HepG2 (cell line): ENCODE results near the gene TOB1. TPM values are rescaled to one million over a fixed set of nuclear protein-coding genes. Genes with fewer than 3 reads are reported as not detected.

Experiments
- AGO2 ChIP-seq: fragments of 200-400 bp; formaldehyde crosslinking; optimal IDR thresholded peaks from 2 replicates; pipeline ENCODE3; 2017; ENCODE audit warnings: mild to moderate bottlenecking, low read depth, low read length, moderate library complexity
- CAMTA2 ChIP-seq: sonication (generic); formaldehyde crosslinking; IDR thresholded peaks from 2 replicates; pipeline ENCODE4 v1.4.0; 2020; ENCODE audit warnings: mild to moderate bottlenecking, missing genetic modification reagents, borderline replicate concordance
- DDIT3 ChIP-seq: sonication (generic); formaldehyde crosslinking; IDR thresholded peaks from 2 replicates; pipeline ENCODE4 v1.4.0; 2020; ENCODE audit warnings: mild to moderate bottlenecking, missing genetic modification reagents
- FLYWCH1 ChIP-seq: sonication (generic); formaldehyde crosslinking; IDR thresholded peaks from 2 replicates; pipeline ENCODE4 v1.8.1; 2023; ENCODE audit warnings: mild to moderate bottlenecking, missing genetic modification reagents
- FOXJ3 ChIP-seq: sonication (generic); formaldehyde crosslinking; IDR thresholded peaks from 2 replicates; pipeline ENCODE4 v1.4.0; 2020; ENCODE audit warnings: missing genetic modification reagents, mild to moderate bottlenecking, borderline replicate concordance
- GMEB2 ChIP-seq: IDR thresholded peaks from 2 replicates; pipeline ENCODE4 v1.6.1; 2016; ENCODE audit warnings: missing biosample characterization, missing genetic modification reagents, low read depth
- HIVEP1 ChIP-seq: sonication (generic); formaldehyde crosslinking; IDR thresholded peaks from 2 replicates; pipeline ENCODE4 v1.4.0; 2020; ENCODE audit warnings: mild to moderate bottlenecking, missing genetic modification reagents
- JARID2 ChIP-seq: sonication (generic); formaldehyde crosslinking; IDR thresholded peaks from 2 replicates; pipeline ENCODE4 v1.8.1; 2023; ENCODE audit warnings: missing genetic modification reagents, inconsistent platforms; ENCODE audit not compliant: insufficient replicate concordance
- JUND ChIP-seq: sonication (generic); formaldehyde crosslinking; IDR thresholded peaks from 2 replicates; pipeline ENCODE4 v1.8.0; 2022; ENCODE audit warnings: mild to moderate bottlenecking, missing genetic modification reagents
- KLF15 ChIP-seq: sonication (generic); formaldehyde crosslinking; IDR thresholded peaks from 2 replicates; pipeline ENCODE4 v1.8.1; 2023; ENCODE audit warnings: borderline replicate concordance, mild to moderate bottlenecking, inconsistent platforms, missing genetic modification reagents, mixed read lengths
- KLF6 ChIP-seq: IDR thresholded peaks from 2 replicates; pipeline ENCODE4 v1.8.0; 2016; ENCODE audit warnings: missing biosample characterization, missing genetic modification reagents
- SIN3A ChIP-seq: IDR thresholded peaks from 2 replicates; pipeline ENCODE4 v1.6.1; 2011; ENCODE audit warnings: low read depth, mild to moderate bottlenecking, control low read depth, low read length, borderline replicate concordance
- TFDP2 ChIP-seq: sonication (generic); formaldehyde crosslinking; IDR thresholded peaks from 2 replicates; pipeline ENCODE4 v1.4.0; 2020; ENCODE audit warnings: missing genetic modification reagents
- TRIM22 ChIP-seq: fragments of 450-650 bp; IDR thresholded peaks from 2 replicates; pipeline ENCODE4 v1.6.1; 2017
- ZBTB38 ChIP-seq: sonication (generic); formaldehyde crosslinking; IDR thresholded peaks from 2 replicates; pipeline ENCODE4 v1.5.1; 2020; ENCODE audit warnings: mild to moderate bottlenecking, missing genetic modification reagents
- ZNF512 ChIP-seq: sonication (generic); formaldehyde crosslinking; IDR thresholded peaks from 2 replicates; pipeline ENCODE4 v1.4.0; 2020; ENCODE audit warnings: mild to moderate bottlenecking, missing genetic modification reagents
- ZNF549 ChIP-seq: sonication (generic); formaldehyde crosslinking; IDR thresholded peaks from 2 replicates; pipeline ENCODE4 v1.5.0; 2020; ENCODE audit warnings: missing genetic modification reagents
- ZNF660 ChIP-seq: sonication (generic); formaldehyde crosslinking; IDR thresholded peaks from 2 replicates; pipeline ENCODE4 v1.5.1; 2020; ENCODE audit warnings: mild to moderate bottlenecking, low read depth, missing genetic modification reagents, borderline replicate concordance
- ZNF761 ChIP-seq: sonication (generic); formaldehyde crosslinking; conservative IDR thresholded peaks from 2 replicates; pipeline ENCODE4 v1.4.0; 2020; ENCODE audit warnings: mild to moderate bottlenecking, missing genetic modification reagents
- ZNF800 ChIP-seq: sonication (generic); formaldehyde crosslinking; IDR thresholded peaks from 2 replicates; pipeline ENCODE4 v1.4.0; 2020; ENCODE audit warnings: missing genetic modification reagents
- ZNF879 ChIP-seq: sonication (generic); formaldehyde crosslinking; IDR thresholded peaks from 2 replicates; pipeline ENCODE4 v1.8.1; 2023; ENCODE audit warnings: missing genetic modification reagents
- ZSCAN9 ChIP-seq: IDR thresholded peaks from 2 replicates; pipeline ENCODE4 v1.6.1; 2016; ENCODE audit warnings: borderline replicate concordance
- polyA plus RNA-seq, 8 experiments: library from polyadenylated mRNA; depleted of rRNA in 3 of 8; stranded (reverse) in 7 of 8; unstranded in 1 of 8; fragments of >200 nt; fragmentation: Illumina TruSeq in 4 of 8; extraction: Trizol in 4 of 8; gene quantifications; 2 replicates each; pipeline versions ENCODE4 v1.2.1 to v1.2.3, GENCODE V29; 2011 to 2016; ENCODE audit warnings: low read depth in 4 of 8, missing spikeins in 1 of 8, mixed read lengths in 1 of 8; ENCODE audit not compliant: insufficient read depth in 1 of 8
- total RNA-seq, 5 experiments: library from RNA; depleted of rRNA; stranded (reverse); fragments of >200 nt; fragmentation: Illumina TruSeq; extraction: Trizol; gene quantifications; 2 replicates each; pipeline ENCODE4 v1.2.3, GENCODE V29; 2016; ENCODE audit warnings: low read depth in 1 of 5

TOB1 gene
- total and polyA plus RNA-seq, 2 of the 13 experiments (the other 11 are each of a cell fraction or from before 2014, with no cell fraction given): 21.9 to 57.7 TPM

- TF ChIP-seq ZNF761 (CRISPR knock-in tag) (peak; percentile 91), CAMTA2 (CRISPR knock-in tag) (no peak), ZNF800 (CRISPR knock-in tag) (peak; percentile 27; the same call in 1 of the 2 replicates), SIN3A (no peak), ZSCAN9 (peak; percentile 97), TFDP2 (CRISPR knock-in tag) (peak; percentile 48; the same call in 1 of the 2 replicates), JARID2 (CRISPR knock-in tag) (no peak), ZNF549 (no peak), FLYWCH1 (no peak), ZBTB38 (peak; percentile 94), FOXJ3 (CRISPR knock-in tag) (no peak), ZNF660 (CRISPR knock-in tag) (no peak), HIVEP1 (CRISPR knock-in tag) (peak; percentile 75; the same call in 1 of the 2 replicates), AGO2 (no peak), KLF6 (CRISPR knock-in tag) (peak; percentile 97), TRIM22 (no peak), DDIT3 (no peak), ZNF879 (CRISPR knock-in tag) (peak; percentile 80), GMEB2 (CRISPR knock-in tag) (no peak), JUND (peak; percentile 93), ZNF512 (CRISPR knock-in tag) (peak; percentile 32; the same call in 1 of the 2 replicates), KLF15 (CRISPR knock-in tag) (no peak)
Measured at GRCh38 chr17:50893183-50893993, 27.2 kb upstream of the TOB1 start (continued).
